Right cardiac atrium (tissue), 5 donors: ENCODE data around the gene ATP7B. TPM values are rescaled to one million over a fixed set of nuclear protein-coding genes. Genes with fewer than 3 reads are reported as not detected.
"Not testable (repeated sequence)": the region's sequence is repeated elsewhere in the genome, so short reads cannot be mapped to it uniquely, and the experiment has no call there.

Experiments
- ATAC-seq, 2 donors: fragments of 200-7000 bp; cut with Tn5 transposase; one replicate each; pipeline versions ENCODE4 v1.8.0 to v1.9.1; 2020; ENCODE audit warnings: moderate library complexity in 2 of 2, mild to moderate bottlenecking in 1 of 2
- DNase-seq, 3 donors: peaks; one replicate each; pipeline ENCODE4 v3.0.0-alpha.2; 2020
- H3K27ac ChIP-seq: one replicate; pipeline ENCODE4 v1.5.1; 2013; ENCODE audit warnings: mild to moderate bottlenecking, low read length, control low read depth, moderate library complexity
- H3K27me3 ChIP-seq: one replicate; pipeline ENCODE4 v1.6.1; 2013; ENCODE audit not compliant: control insufficient read depth, insufficient read depth
- H3K4me1 ChIP-seq: one replicate; pipeline ENCODE4 v1.6.1; 2013; ENCODE audit warnings: low read length; ENCODE audit not compliant: control insufficient read depth, insufficient read depth
- H3K4me3 ChIP-seq: one replicate; pipeline ENCODE4 v1.5.1; 2013; ENCODE audit warnings: low read length, control low read depth
- H3K9me3 ChIP-seq: one replicate; pipeline ENCODE4 v1.6.1; 2013; ENCODE audit warnings: low read length; ENCODE audit not compliant: control insufficient read depth
- WGBS: extraction: QIAGEN DNeasy Blood & Tissue Kit; methylation state at CpG from one replicate; pipeline ENCODE4 v1.1.7; 2013; 5-methylcytosine and 5-hydroxymethylcytosine counted together
- intact Hi-C, 4 donors: fragments of 100-400 bp; cut with DNase I; formaldehyde crosslinking; loops; one replicate each; pipeline versions ENCODE4 v1.11.0 to v1.14.0; 2022 to 2023
- long read RNA-seq, 4 donors: library from polyadenylated mRNA; unstranded; transcript quantifications; one replicate each; pipeline ENCODE4 v2.0.0, GENCODE V29; 2020 to 2021
- polyA plus RNA-seq: library from polyadenylated mRNA; stranded (reverse); fragments of 200-250 nt; gene quantifications from one replicate; pipeline ENCODE4 v1.2.3, GENCODE V29; 2013
- total RNA-seq, 4 donors: library from RNA; stranded (reverse); fragmentation: NEBNext Ultra II Directional; extraction: Animal tissue kit (Norgen Biotek cat#: 25700); gene quantifications; one replicate each; pipeline ENCODE4 v1.2.1, GENCODE V29; 2021
- donor health status: healthy with polysubstance abuse.
- donor health status: DM: no; HTN: yes; CAD: no.
- donor health status: DM: no; HTN: no; CAD: no.
- donor health status: DM: no; HTN: yes; CAD: no; lungs with severe emphysema.
- donor health status: DM: yes; HTN: yes; CAD: no.

ATP7B gene
- 1 to 10 TPM; 4.7 to 6.4 (median 5.6) TPM for total RNA-seq
- polyA plus RNA-seq = 2.4 TPM
- long read RNA-seq, donor 1, partial matches to known transcripts = 1 of 3 reads
- long read RNA-seq, donor 1, other reads (novel, unspliced or antisense) = 2 of 3 reads
- long read RNA-seq, donor 2, partial matches to known transcripts = 1 of 2 reads
- long read RNA-seq, donor 2, other reads (novel, unspliced or antisense) = 1 of 2 reads
- long read RNA-seq, donor 3, partial matches to known transcripts = 3 of 3 reads
- long read RNA-seq, donor 3, other reads (novel, unspliced or antisense) = 0 of 3 reads
- long read RNA-seq, donor 4, partial matches to known transcripts = 4 of 8 reads
- long read RNA-seq, donor 4, other reads (novel, unspliced or antisense) = 4 of 8 reads

- intact Hi-C loops = no loop called here
- Histone ChIP-seq H3K27ac (peak within 1 kb of the TSS; percentile 61), H3K4me1 (no peaks in the 10 kb centered on the region), H3K4me3 (peak within 1 kb of the TSS; percentile 57), H3K9me3 (no peaks in the 10 kb centered on the region), H3K27me3 (no peaks in the 10 kb centered on the region)
- 2% methylated on average over 46 of the region's 46 CpGs for WGBS
- DNase-seq = peak in 2 of 3 donors; percentile 34 to 59
- peak; percentile 17 to 50 for ATAC-seq
Observed at GRCh38 chr13:52010890-52011631, at the start of gene ATP7B. Gene ATP7B, minus strand, starts transcription at chr13:52011450. Its CDS starts 113 bp downstream, at chr13:52011337.

- intact Hi-C loops = no loop called here
- WGBS = 78% methylated on average over 4 of the region's 4 CpGs
- DNase-seq = no peak
- ATAC-seq = no peak
- Histone ChIP-seq H3K27ac (no peak overlapping the region), H3K27me3 (no peaks in the 10 kb centered on the region), H3K4me3 (no peak overlapping the region), H3K4me1 (no peaks in the 10 kb centered on the region), H3K9me3 (no peaks in the 10 kb centered on the region)
Observed at GRCh38 chr13:52053460-52053859, 42.2 kb upstream of the ATP7B start.

GRCh38 chr13:52051400-52051799 lies 40.1 kb upstream of the ATP7B start:
- intact Hi-C loops = no loop called here
- 58% methylated on average over 7 of the region's 7 CpGs for WGBS
- H3K4me3 ChIP-seq = no peak overlapping the region
- ATAC-seq = no peak
- H3K27ac ChIP-seq = no peak overlapping the region
- H3K9me3 ChIP-seq = no peaks in the 10 kb centered on the region
- H3K27me3 ChIP-seq = no peaks in the 10 kb centered on the region
- DNase-seq = no peak
- H3K4me1 ChIP-seq = no peaks in the 10 kb centered on the region

- intact Hi-C loops = no loop called here
- no peak overlapping the region for H3K27ac ChIP-seq
- no peaks in the 10 kb centered on the region for H3K4me1 ChIP-seq
- DNase-seq (no peak), ATAC-seq (no peak)
- no peak overlapping the region for H3K4me3 ChIP-seq
- H3K9me3 ChIP-seq = no peaks in the 10 kb centered on the region
- H3K27me3 ChIP-seq = no peaks in the 10 kb centered on the region
- 65% methylated on average over 2 of the region's 2 CpGs for WGBS
Observed at GRCh38 chr13:52048516-52048915, 37.3 kb upstream of the ATP7B start.

GRCh38 chr13:52047463-52047862 lies 36.2 kb upstream of the ATP7B start:
- Histone ChIP-seq H3K9me3 (no peaks in the 10 kb centered on the region), H3K27me3 (no peaks in the 10 kb centered on the region), H3K4me1 (no peaks in the 10 kb centered on the region), H3K4me3 (no peak overlapping the region), H3K27ac (no peak overlapping the region)
- ATAC-seq = no peak
- intact Hi-C loops = no loop called here
- 92% methylated on average over 3 of the region's 3 CpGs for WGBS
- no peak for DNase-seq

- Histone ChIP-seq H3K4me1 (no peaks in the 10 kb centered on the region), H3K27me3 (no peaks in the 10 kb centered on the region), H3K27ac (no peak overlapping the region), H3K4me3 (no peak overlapping the region), H3K9me3 (no peaks in the 10 kb centered on the region)
- intact Hi-C loops = no loop called here
- WGBS = 94% methylated on average over 3 of the region's 3 CpGs
- DNase-seq = no peak
- ATAC-seq = no peak
Observed at GRCh38 chr13:52043675-52044074, 32.4 kb upstream of the ATP7B start.

GRCh38 chr13:52036037-52036436 lies 24.8 kb upstream of the ATP7B start:
- Histone ChIP-seq H3K4me3 (no peak overlapping the region), H3K4me1 (no peaks in the 10 kb centered on the region), H3K27me3 (no peaks in the 10 kb centered on the region), H3K9me3 (no peaks in the 10 kb centered on the region), H3K27ac (no peak overlapping the region)
- intact Hi-C loops = no loop called here
- DNase-seq (no peak), ATAC-seq (no peak)
- 83% methylated on average over 1 of the region's 1 CpG for WGBS

- Histone ChIP-seq H3K4me3 (no peak overlapping the region), H3K27ac (no peak overlapping the region), H3K9me3 (no peaks in the 10 kb centered on the region), H3K4me1 (no peaks in the 10 kb centered on the region), H3K27me3 (no peaks in the 10 kb centered on the region)
- intact Hi-C loops = no loop called here
- no peak for DNase-seq
- 78% methylated on average over 5 of the region's 5 CpGs for WGBS
- no peak for ATAC-seq
Observed at GRCh38 chr13:52034616-52035226, 23.5 kb upstream of the ATP7B start.

- no peak for ATAC-seq
- 85% methylated on average over 2 of the region's 2 CpGs for WGBS
- H3K27ac ChIP-seq = no peak overlapping the region
Observed at GRCh38 chr13:52033039-52033438, 21.8 kb upstream of the ATP7B start.

GRCh38 chr13:52030401-52030800 lies 19.2 kb upstream of the ATP7B start:
- ATAC-seq, DNase-seq: not testable (repeated sequence)

More at GRCh38 chr13:52033039-52033438, 21.8 kb upstream of the ATP7B start:
- Histone ChIP-seq H3K9me3 (no peaks in the 10 kb centered on the region), H3K4me1 (no peaks in the 10 kb centered on the region), H3K4me3 (no peak overlapping the region), H3K27me3 (no peaks in the 10 kb centered on the region)
- intact Hi-C loops = no loop called here
- no peak for DNase-seq

GRCh38 chr13:52029569-52029968 lies 18.3 kb upstream of the ATP7B start:
- H3K4me3 ChIP-seq = no peak overlapping the region
- H3K4me1 ChIP-seq = peaks cover 2% of the 10 kb centered on the region
- intact Hi-C loops = no loop called here
- no peak overlapping the region for H3K27ac ChIP-seq
- no peaks in the 10 kb centered on the region for H3K9me3 ChIP-seq
- 98% methylated on average over 4 of the region's 4 CpGs for WGBS
- DNase-seq (no peak), ATAC-seq (no peak)
- H3K27me3 ChIP-seq = no peaks in the 10 kb centered on the region

More at GRCh38 chr13:52030401-52030800, 19.2 kb upstream of the ATP7B start:
- H3K4me1 ChIP-seq, intact Hi-C loops, H3K4me3 ChIP-seq, H3K27ac ChIP-seq, H3K9me3 ChIP-seq, H3K27me3 ChIP-seq: not testable (repeated sequence)
- WGBS = 97% methylated on average over 6 of the region's 6 CpGs
